Activated CD4-positive, alpha-beta T cell treated with anti-CD3 and anti-CD28 coated beads for 4 hours (primary cell): ENCODE results near the gene ATG7.
"Not testable (repeated sequence)": the region's sequence is repeated elsewhere in the genome, so short reads cannot be mapped to it uniquely, and the experiment has no call there.

Experiments
- DNase-seq, 2 donors: peaks; one replicate each; pipeline ENCODE4 v3.0.0-alpha.2; 2020

ATG7 gene

GRCh38 chr3:11437506-11437905, 165.3 kb downstream of the ATG7 start:
- no peak for DNase-seq

GRCh38 chr3:11438646-11439045, 166.4 kb downstream of the ATG7 start:
- no peak for DNase-seq

GRCh38 chr3:11441346-11441745, 169.1 kb downstream of the ATG7 start:
- not testable (repeated sequence) for DNase-seq

GRCh38 chr3:11444404-11444803, 172.2 kb downstream of the ATG7 start:
- no peak for DNase-seq

GRCh38 chr3:11445193-11445592, 173.0 kb downstream of the ATG7 start:
- DNase-seq = not testable (repeated sequence)

- DNase-seq = no peak
These were observed 173.7 kb downstream of the ATG7 start for GRCh38 chr3:11445883-11446282.

GRCh38 chr3:11447584-11448200, 175.5 kb downstream of the ATG7 start:
- no peak for DNase-seq

GRCh38 chr3:11450015-11450414, 177.8 kb downstream of the ATG7 start:
- no peak for DNase-seq

GRCh38 chr3:11452312-11452711, 180.1 kb downstream of the ATG7 start:
- DNase-seq = no peak

- no peak for DNase-seq
These were observed 181.0 kb downstream of the ATG7 start for GRCh38 chr3:11452885-11453847.

- no peak for DNase-seq
These were observed 183.8 kb downstream of the ATG7 start for GRCh38 chr3:11455956-11456355.

GRCh38 chr3:11457135-11457534, 184.9 kb downstream of the ATG7 start:
- no peak for DNase-seq

GRCh38 chr3:11459186-11459824, 187.1 kb downstream of the ATG7 start:
- DNase-seq = no peak

GRCh38 chr3:11461226-11461625, 189.0 kb downstream of the ATG7 start:
- no peak for DNase-seq

GRCh38 chr3:11462673-11463072, 190.5 kb downstream of the ATG7 start:
- DNase-seq = not testable (repeated sequence)

- DNase-seq = no peak
These were observed 191.4 kb downstream of the ATG7 start for GRCh38 chr3:11463591-11463990.

- DNase-seq = no peak
These were observed 192.2 kb downstream of the ATG7 start for GRCh38 chr3:11464356-11464755.

- DNase-seq = no peak
These were observed 193.8 kb downstream of the ATG7 start for GRCh38 chr3:11465744-11466616.

GRCh38 chr3:11467875-11468274, 195.7 kb downstream of the ATG7 start:
- DNase-seq = no peak

- no peak for DNase-seq
These were observed 198.0 kb downstream of the ATG7 start for GRCh38 chr3:11470031-11470853.

GRCh38 chr3:11475324-11475723, 203.1 kb downstream of the ATG7 start:
- DNase-seq = no peak

- no peak for DNase-seq
These were observed 204.5 kb downstream of the ATG7 start for GRCh38 chr3:11476735-11477144.
